GM12878 (cell line): ENCODE measurements around the gene PLXNA4. TPM values are rescaled to one million over a fixed set of nuclear protein-coding genes. Genes with fewer than 3 reads are reported as not detected.

Experiments used
- ATAC-seq: fragments of 200-7000 bp; cut with Tn5 transposase; 3 replicates; pipeline ENCODE4 v1.9.1; 2020; ENCODE audit warnings: mild to moderate bottlenecking, moderate library complexity
- BruUV-seq: library from RNA; stranded (reverse); fragments of 400-500 nt; replicated peaks from 2 replicates; lab custom pipeline; 2021; lab: Mats Ljungman, UMichigan
- CTCF ChIA-PET: fragments of 300-600 bp; sonication (Branson Sonifier 250); formaldehyde crosslinking; extraction: SDS; loops from one replicate; lab custom pipeline; 2021; ENCODE audit warnings: inconsistent platforms; lab: Yijun Ruan, JAX
- POLR2A ChIA-PET: fragments of 350-600 bp; formaldehyde crosslinking; extraction: SDS; loops from one replicate; lab custom pipeline; 2021; ENCODE audit warnings: inconsistent platforms; lab: Charles Lee
- RAD21 ChIA-PET: fragments of 300-600 bp; sonication (Branson Sonifier 250); formaldehyde crosslinking; loops from one replicate; lab custom pipeline; 2023; ENCODE audit warnings: antibody characterized with exemption; ENCODE audit not compliant: unreplicated experiment; lab: Charles Lee
- SMC1A ChIA-PET: fragments of 300-600 bp; sonication (Branson Sonifier 250); formaldehyde crosslinking; loops from one replicate; lab custom pipeline; 2023; ENCODE audit not compliant: unreplicated experiment, uncharacterized antibody; lab: Charles Lee
- DNase-seq: peaks from one replicate; pipeline ENCODE4 v3.0.0-alpha.2; 2011; ENCODE audit warnings: low read depth, low spot score
- FAIRE-seq: peaks from 3 replicates; lab custom pipeline; 2011; peaks lifted over from hg19 to GRCh38; lab: Jason Lieb, UNC
- H2AFZ ChIP-seq: 2 replicates; pipeline ENCODE4 v1.6.0; 2011; ENCODE audit warnings: low read depth, low read length, control low read depth; ENCODE audit not compliant: control insufficient read depth
- H3K27ac ChIP-seq: 2 replicates; pipeline ENCODE4 v1.5.1; 2011; ENCODE audit warnings: control low read depth; ENCODE audit not compliant: control insufficient read depth, insufficient read depth
- H3K27me3 ChIP-seq, 2 experiments: replicated peaks in 1 of 2; 2 replicates each; pipeline versions ENCODE4 v1.6.0 to v1.6.1; 2011; ENCODE audit warnings: low read length in 1 of 2; ENCODE audit not compliant: control insufficient read depth in 2 of 2, insufficient read depth in 2 of 2
- H3K36me3 ChIP-seq, 2 experiments: 2 replicates each; pipeline ENCODE4 v1.5.1; 2011; ENCODE audit warnings: low read length in 1 of 2; ENCODE audit not compliant: control insufficient read depth in 2 of 2, insufficient read depth in 2 of 2
- H3K4me1 ChIP-seq: 2 replicates; pipeline ENCODE4 v1.6.1; 2011; ENCODE audit warnings: mild to moderate bottlenecking, low read length, moderate library complexity, mixed read lengths; ENCODE audit not compliant: control insufficient read depth, insufficient read depth
- H3K4me2 ChIP-seq: 2 replicates; pipeline ENCODE4 v1.6.0; 2011; ENCODE audit warnings: control low read depth; ENCODE audit not compliant: control insufficient read depth, insufficient read depth
- H3K4me3 ChIP-seq: fragments of 200-600 bp; sonication (generic); 2 replicates; pipeline ENCODE4 v1.5.1; 2016
- H3K79me2 ChIP-seq: 2 replicates; pipeline ENCODE4 v1.6.0; 2011; ENCODE audit warnings: low read length; ENCODE audit not compliant: control insufficient read depth, insufficient read depth
- H3K9ac ChIP-seq: 2 replicates; pipeline ENCODE4 v1.8.0; 2011; ENCODE audit warnings: low read length, control low read depth, mixed read lengths; ENCODE audit not compliant: control insufficient read depth, insufficient read depth
- H3K9me3 ChIP-seq: replicated peaks from 3 replicates; pipeline ENCODE4 v1.5.1; 2011; ENCODE audit warnings: mild to moderate bottlenecking, low read length; ENCODE audit not compliant: control insufficient read depth, insufficient read depth
- H4K20me1 ChIP-seq: 2 replicates; pipeline ENCODE4 v1.6.0; 2011; ENCODE audit not compliant: control insufficient read depth, insufficient read depth
- BACH1 ChIP-seq: fragments of 450-650 bp; IDR thresholded peaks from 2 replicates; pipeline ENCODE4 v1.6.1; 2017; ENCODE audit warnings: mild to moderate bottlenecking, borderline replicate concordance
- CREM ChIP-seq: IDR thresholded peaks from 2 replicates; pipeline ENCODE4 v1.6.1; 2014; ENCODE audit warnings: antibody characterized with exemption, low read depth
- ETV6 ChIP-seq, 2 experiments: fragments of 450-650 bp in 1 of 2; IDR thresholded peaks in 1 of 2; conservative IDR thresholded peaks in 1 of 2; 2 replicates each; pipeline ENCODE4 v1.6.1; 2014; ENCODE audit warnings: antibody characterized with exemption in 1 of 2, borderline replicate concordance in 1 of 2, low read depth in 1 of 2, mild to moderate bottlenecking in 1 of 2, moderate library complexity in 1 of 2
- IRF4 ChIP-seq: IDR thresholded peaks from 2 replicates; pipeline ENCODE4 v1.6.1; 2011; ENCODE audit warnings: low read depth, low read length
- PML ChIP-seq: IDR thresholded peaks from 2 replicates; pipeline ENCODE4 v1.6.1; 2012; ENCODE audit warnings: low read length, inconsistent platforms
- SMARCA5 ChIP-seq: fragments of 450-650 bp; IDR thresholded peaks from 2 replicates; pipeline ENCODE4 v1.6.1; 2017; ENCODE audit warnings: mild to moderate bottlenecking
- SP1 ChIP-seq: IDR thresholded peaks from one replicate; pipeline ENCODE4 v1.6.1; 2011; ENCODE audit warnings: low read depth, low read length
- SPI1 ChIP-seq: IDR thresholded peaks from 2 replicates; pipeline ENCODE4 v1.6.1; 2011; ENCODE audit warnings: low read depth, mild to moderate bottlenecking, low read length, moderate library complexity, borderline replicate concordance; ENCODE audit not compliant: insufficient read depth
- TAF1 ChIP-seq: IDR thresholded peaks from 2 replicates; pipeline ENCODE4 v1.6.1; 2011; ENCODE audit warnings: mild to moderate bottlenecking, low read depth, low read length, borderline replicate concordance
- TCF12 ChIP-seq: IDR thresholded peaks from 2 replicates; pipeline ENCODE4 v1.6.1; 2011; ENCODE audit warnings: low read depth, mild to moderate bottlenecking, low read length
- ZBED1 ChIP-seq: IDR thresholded peaks from 2 replicates; pipeline ENCODE4 v1.6.1; 2016; ENCODE audit warnings: borderline replicate concordance
- WGBS: methylation state at CpG from one replicate; pipeline ENCODE4 v1.1.6; 2016; ENCODE audit warnings: low lambda C conversion rate; ENCODE audit not compliant: insufficient replicate concordance, insufficient coverage; ENCODE audit errors: missing lambda C conversion rate; 5-methylcytosine and 5-hydroxymethylcytosine counted together
- in situ Hi-C: fragments of 300-500 bp; cut with MboI; formaldehyde crosslinking; loops from 9 replicates; pipeline ENCODE4 v1.14.3; 2018; ENCODE audit warnings: mixed read lengths
- intact Hi-C: fragments of 100-400 bp; cut with micrococcal nuclease; formaldehyde crosslinking; loops from one replicate; pipeline ENCODE4 v1.14.2; 2022; ENCODE audit not compliant: unreplicated experiment
- polyA plus RNA-seq, 11 experiments: library from polyadenylated mRNA; depleted of rRNA in 4 of 11; unstranded in 6 of 11; stranded (reverse) in 5 of 11; fragments of >200 nt; fragmentation: Nextera tagmentation in 4 of 11; fragmentation: Illumina TruSeq in 1 of 11; extraction: Ambion mirVana in 4 of 11; extraction: Trizol in 1 of 11; gene quantifications; 1 replicate in 1 of 11; 2 replicates in 10 of 11; pipeline versions ENCODE4 v1.2.1 to v1.2.3, GENCODE V29; 2011 to 2016; ENCODE audit warnings: inconsistent platforms in 2 of 11, missing spikeins in 2 of 11, low read depth in 1 of 11
- total RNA-seq, 4 experiments: library from RNA; depleted of rRNA in 3 of 4; stranded (reverse); fragments of >200 nt in 3 of 4; fragmentation: Illumina TruSeq in 1 of 4; extraction: Trizol in 1 of 4; gene quantifications; 2 replicates each; pipeline versions ENCODE4 v1.2.1 to v1.2.3, GENCODE V29; 2013 to 2021
- TF ChIP-seq, protein P1 (sequence below): fragments of 450-650 bp; IDR thresholded peaks from 2 replicates; pipeline ENCODE4 v1.6.1; 2017; ENCODE audit warnings: low read depth, mild to moderate bottlenecking, moderate library complexity

The PLXNA4 gene
- total and polyA plus RNA-seq, 10 of the 15 experiments (the other 5 are each of a cell fraction or from before 2014, with no cell fraction given): 0.03 TPM; not detected in 9

DNA sequence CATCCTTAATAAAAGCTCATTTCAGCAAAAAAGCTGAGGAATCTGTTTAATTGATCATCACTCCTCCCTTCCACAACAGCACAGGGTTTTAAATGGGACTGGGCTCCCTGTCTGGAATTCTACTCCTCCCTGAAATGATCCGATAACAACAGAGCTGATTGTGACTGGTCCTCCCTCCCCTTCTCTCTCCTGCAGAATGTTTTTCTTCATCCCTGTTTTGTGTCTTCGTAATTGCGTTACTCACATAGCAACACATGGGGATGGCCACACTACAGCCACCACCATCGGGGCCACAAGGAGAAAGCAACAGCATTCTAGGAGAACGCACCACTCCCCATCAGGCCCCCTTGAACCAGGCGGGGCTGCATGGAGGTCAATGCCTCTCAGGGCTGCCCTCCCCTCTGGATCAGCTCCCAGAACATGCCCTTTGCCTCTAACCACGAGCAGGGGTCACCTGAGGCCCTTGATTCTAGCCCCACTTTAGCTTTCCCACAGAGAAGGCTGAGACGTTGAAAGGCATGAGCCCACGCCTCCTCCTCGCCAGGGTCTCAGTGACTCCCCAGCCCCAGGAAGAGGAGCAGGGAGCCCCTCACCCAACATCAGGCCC is 152.6 kb downstream of the PLXNA4 start (continued):
- TF ChIP-seq SP1: no peak
- TF ChIP-seq TAF1: no peak
- no peak for TF ChIP-seq CREM
- TF ChIP-seq SPI1: no peak
- TF ChIP-seq, protein P1, sequence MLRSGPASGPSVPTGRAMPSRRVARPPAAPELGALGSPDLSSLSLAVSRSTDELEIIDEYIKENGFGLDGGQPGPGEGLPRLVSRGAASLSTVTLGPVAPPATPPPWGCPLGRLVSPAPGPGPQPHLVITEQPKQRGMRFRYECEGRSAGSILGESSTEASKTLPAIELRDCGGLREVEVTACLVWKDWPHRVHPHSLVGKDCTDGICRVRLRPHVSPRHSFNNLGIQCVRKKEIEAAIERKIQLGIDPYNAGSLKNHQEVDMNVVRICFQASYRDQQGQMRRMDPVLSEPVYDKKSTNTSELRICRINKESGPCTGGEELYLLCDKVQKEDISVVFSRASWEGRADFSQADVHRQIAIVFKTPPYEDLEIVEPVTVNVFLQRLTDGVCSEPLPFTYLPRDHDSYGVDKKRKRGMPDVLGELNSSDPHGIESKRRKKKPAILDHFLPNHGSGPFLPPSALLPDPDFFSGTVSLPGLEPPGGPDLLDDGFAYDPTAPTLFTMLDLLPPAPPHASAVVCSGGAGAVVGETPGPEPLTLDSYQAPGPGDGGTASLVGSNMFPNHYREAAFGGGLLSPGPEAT: no peak
- TF ChIP-seq ZBED1: no peak
- no peak for TF ChIP-seq PML
- no peak for TF ChIP-seq ETV6 (conservative IDR thresholded peaks at IDR 0.05 in 1 of 2, IDR thresholded peaks at IDR 0.05 in 1 of 2; ENCODE audit: borderline replicate concordance in 1 of 2, low read depth in 1 of 2)
- TF ChIP-seq TCF12: no peak
- no peak for TF ChIP-seq BACH1
- no peak for TF ChIP-seq IRF4
- TF ChIP-seq, all 136 proteins: peak for 0

DNA sequence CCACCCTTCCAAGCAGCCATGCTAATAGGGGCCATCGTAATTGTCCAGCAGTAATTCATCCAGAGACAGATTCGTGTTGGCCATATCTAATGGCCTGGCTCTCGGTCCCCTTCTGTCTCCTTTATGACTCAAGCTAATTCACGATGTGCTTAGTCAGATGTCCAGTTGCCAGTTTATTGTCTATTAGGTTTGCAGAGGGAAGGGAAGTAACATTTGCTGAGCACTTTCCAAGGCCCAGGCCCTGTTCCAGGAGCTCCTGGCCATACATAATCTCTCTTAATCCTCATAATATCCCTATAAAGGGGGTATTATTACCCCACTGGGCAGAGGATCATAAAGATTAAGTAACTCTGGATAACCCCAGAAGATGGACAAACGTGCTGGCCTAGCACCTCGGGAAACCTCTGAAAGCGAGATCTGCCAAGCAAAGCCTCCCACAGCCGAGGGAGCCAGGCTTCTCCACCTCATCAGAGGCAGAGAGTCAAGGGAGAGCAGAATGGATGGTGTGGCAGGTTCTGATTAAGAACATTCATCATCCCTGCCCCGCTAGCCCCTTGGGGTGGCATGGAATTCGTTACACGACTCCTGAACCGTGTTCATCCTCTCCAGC is 153.7 kb downstream of the PLXNA4 start:
- H3K9ac ChIP-seq: no peak overlapping the region
- no peak overlapping the region for H2AFZ ChIP-seq
- no peak overlapping the region for H3K4me3 ChIP-seq
- WGBS: 7% methylated on average over 12 of the region's 12 CpGs
- no TSS peak for BruUV-seq
- intact Hi-C loops (no loop called here), in situ Hi-C loops (no loop called here)
- no peak for TF ChIP-seq SMARCA5
- H3K27ac ChIP-seq: no peak overlapping the region
- RAD21 ChIA-PET: no interaction called here
- H4K20me1 ChIP-seq: no peaks in the 10 kb centered on the region
- FAIRE-seq (no peak), ATAC-seq (no peak), DNase-seq (no peak)
- CTCF ChIA-PET: no interaction called here
- H3K36me3 ChIP-seq: no peaks in the 10 kb centered on the region
- SMC1A ChIA-PET: no interaction called here
- POLR2A ChIA-PET: no interaction called here
- no peaks in the 10 kb centered on the region for H3K4me1 ChIP-seq
- H3K27me3 ChIP-seq: no peaks in the 10 kb centered on the region; a peak in 2 of 4 replicates
- H3K79me2 ChIP-seq: no peaks in the 10 kb centered on the region
- H3K4me2 ChIP-seq: no peak overlapping the region
- H3K9me3 ChIP-seq: no peaks in the 10 kb centered on the region
